Thoracic aorta (tissue), 2 donors: ENCODE results near the gene RETREG2. TPM values are rescaled to one million over a fixed set of nuclear protein-coding genes. Genes with fewer than 3 reads are reported as not detected.

Source experiments
- ATAC-seq: fragments of 150-250 bp; one replicate; pipeline ENCODE4 v1.8.0; 2017; ENCODE audit warnings: low read depth; ENCODE audit not compliant: insufficient number of reproducible peaks, low FRiP score
- DNase-seq: peaks from one replicate; pipeline ENCODE4 v3.0.0-alpha.2; 2020; ENCODE audit warnings: low spot score
- H3K27ac ChIP-seq, 2 donors: fragments of 200-600 bp; sonication (generic); 1 replicate in 1 of 2; 2 replicates in 1 of 2; pipeline ENCODE4 v1.5.1; 2016; ENCODE audit warnings: mild to moderate bottlenecking in 2 of 2, moderate library complexity in 2 of 2
- H3K27me3 ChIP-seq: fragments of 200-600 bp; sonication (generic); replicated peaks from 2 replicates; pipeline ENCODE4 v1.6.0; 2016; ENCODE audit warnings: mild to moderate bottlenecking; ENCODE audit not compliant: insufficient read depth
- H3K36me3 ChIP-seq: fragments of 200-600 bp; sonication (generic); one replicate; pipeline ENCODE4 v1.5.1; 2016
- H3K4me1 ChIP-seq, 2 donors: fragments of 200-600 bp; sonication (generic); 1 replicate in 1 of 2; 2 replicates in 1 of 2; pipeline versions ENCODE4 v1.5.1 to v1.6.0; 2016; ENCODE audit warnings: low read depth in 2 of 2, mild to moderate bottlenecking in 1 of 2; ENCODE audit not compliant: control insufficient read depth in 1 of 2
- H3K4me3 ChIP-seq: fragments of 200-600 bp; sonication (generic); 2 replicates; pipeline ENCODE4 v1.5.1; 2016; ENCODE audit warnings: mild to moderate bottlenecking
- H3K9me3 ChIP-seq: fragments of 200-600 bp; sonication (generic); 2 replicates; pipeline ENCODE4 v1.5.1; 2016
- CTCF ChIP-seq: fragments of 200-600 bp; sonication (generic); IDR thresholded peaks from one replicate; pipeline ENCODE4 v1.5.1; 2019; ENCODE audit warnings: antibody characterized with exemption
- total RNA-seq, 2 donors: library from RNA; depleted of rRNA; stranded (reverse); fragments of >200 nt; gene quantifications; one replicate each; pipeline versions ENCODE4 v1.1.0 to v1.2.3, GENCODE V29; 2016

RETREG2 gene
- total RNA-seq, 2 donors from 2014 or later = 43.8 to 58.6 TPM

GRCh38 chr2:219178377-219179175, 501 bp downstream of the RETREG2 start:
- ATAC-seq (peak; percentile 10), DNase-seq (no peak)
- Histone ChIP-seq H3K36me3 (peaks cover 55% of the 10 kb centered on the region), H3K27me3 (no peaks in the 10 kb centered on the region), H3K4me3 (peak overlapping the region; percentile 83), H3K4me1 (peaks cover 21 to 32% of the 10 kb centered on the region in 2 donors), H3K9me3 (no peaks in the 10 kb centered on the region), H3K27ac (peak overlapping the region; percentile 98)
- no peak for TF ChIP-seq CTCF

GRCh38 chr2:219179601-219180465, 1.8 kb downstream of the RETREG2 start:
- TF ChIP-seq CTCF = no peak
- H3K4me1 ChIP-seq = peaks cover 21 to 28% of the 10 kb centered on the region in 2 donors
- peaks cover 47% of the 10 kb centered on the region for H3K36me3 ChIP-seq
- no peaks in the 10 kb centered on the region for H3K9me3 ChIP-seq
- no peaks in the 10 kb centered on the region for H3K27me3 ChIP-seq
- no peak for DNase-seq
- ATAC-seq = no peak
- H3K4me3 ChIP-seq = no peak overlapping the region
- peak overlapping the region in 1 of 2 donors; percentile 6 for H3K27ac ChIP-seq

- Histone ChIP-seq H3K27me3 (no peaks in the 10 kb centered on the region), H3K27ac (no peak overlapping the region), H3K9me3 (no peaks in the 10 kb centered on the region), H3K4me1 (peaks cover 9 to 17% of the 10 kb centered on the region in 2 donors), H3K36me3 (peaks cover 44% of the 10 kb centered on the region), H3K4me3 (no peak overlapping the region)
- TF ChIP-seq CTCF = no peak
- ATAC-seq (no peak), DNase-seq (no peak)
Measured at GRCh38 chr2:219180961-219181360, 2.9 kb downstream of the RETREG2 start.

GRCh38 chr2:219181531-219181930, 3.5 kb downstream of the RETREG2 start:
- H3K27ac ChIP-seq = no peak overlapping the region
- no peak for DNase-seq
- H3K27me3 ChIP-seq = no peaks in the 10 kb centered on the region
- ATAC-seq = no peak
- peaks cover 8 to 15% of the 10 kb centered on the region in 2 donors for H3K4me1 ChIP-seq
- no peak for TF ChIP-seq CTCF
- peaks cover 44% of the 10 kb centered on the region for H3K36me3 ChIP-seq
- H3K9me3 ChIP-seq = no peaks in the 10 kb centered on the region
- no peak overlapping the region for H3K4me3 ChIP-seq
